NCI-H187 (cell line): Measurements from ENCODE around the gene ATP7B.

ENCODE experiments used
- DNase-seq, 2 experiments: peaks; one replicate each; lab custom pipeline; 2025; lab: John Stamatoyannopoulos, UW

Gene ATP7B

GRCh38 chr13:51894239-51894638 is 117.0 kb downstream of the ATP7B start:
- DNase-seq: no peak

DNA sequence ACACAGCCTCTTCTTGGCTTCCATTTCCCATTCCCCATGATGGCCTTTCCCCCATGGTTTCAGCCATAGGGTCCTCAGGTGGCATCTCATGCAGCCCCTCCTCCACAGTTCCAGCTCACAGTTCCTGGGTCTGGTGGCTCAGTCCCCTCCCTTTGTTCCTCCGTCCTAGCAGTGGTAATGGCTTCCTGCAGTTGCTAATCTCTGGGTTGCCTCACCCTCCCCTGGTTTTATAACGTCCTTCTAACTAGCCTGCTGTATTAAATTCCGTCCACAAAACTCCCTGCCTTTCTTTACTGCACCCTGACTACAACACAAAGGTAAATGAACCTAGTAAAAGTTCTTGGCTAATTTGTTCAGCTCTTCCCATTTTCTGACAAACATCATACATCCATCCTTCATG is 118.6 kb downstream of the ATP7B start:
- DNase-seq: no peak

DNA sequence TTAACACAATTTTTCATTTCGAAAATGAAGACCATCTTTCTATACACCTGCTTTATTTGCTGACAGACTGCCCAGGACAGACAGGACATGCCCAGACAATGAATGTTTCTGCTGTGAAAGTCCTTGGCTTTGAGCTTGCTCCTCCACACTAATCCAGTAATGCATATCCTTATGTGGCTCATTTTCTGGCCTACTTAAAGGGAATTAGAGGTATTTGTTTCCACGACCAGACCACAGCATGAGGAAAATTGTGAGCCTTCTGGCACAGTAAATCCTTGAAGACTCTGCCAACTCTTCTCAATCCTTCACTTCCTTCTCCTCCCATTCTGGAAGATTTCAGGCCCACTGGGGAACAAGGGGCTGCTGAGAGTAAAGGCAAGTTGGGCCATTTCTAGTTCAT is 123.8 kb downstream of the ATP7B start:
- no peak for DNase-seq

- DNase-seq: no peak
Observed at GRCh38 chr13:51885651-51886050, 125.6 kb downstream of the ATP7B start.

DNA sequence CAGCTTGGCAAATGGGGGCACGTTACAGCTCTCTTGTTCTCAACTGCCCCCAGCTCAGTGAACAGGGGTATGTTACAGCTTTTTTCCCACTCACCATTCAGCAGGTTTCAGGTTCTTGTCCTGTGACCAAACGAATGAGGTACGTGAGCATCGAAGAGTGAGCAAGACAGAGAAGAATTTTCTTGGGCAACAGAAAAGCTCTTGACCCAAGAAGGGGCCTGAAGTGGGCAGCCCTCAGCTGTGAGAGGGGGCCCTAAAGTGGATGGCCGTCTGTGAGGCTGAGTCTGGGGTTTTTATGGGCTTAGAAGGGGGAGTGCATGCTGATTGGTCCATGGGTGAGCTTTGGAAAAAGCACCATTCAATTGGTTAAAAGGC is 128.0 kb downstream of the ATP7B start:
- no peak for DNase-seq
